Thyroid gland (tissue), 4 donors: Measurements from ENCODE around the gene ANXA8. TPM values are rescaled to one million over a fixed set of nuclear protein-coding genes. Genes with fewer than 3 reads are reported as not detected.

Experiments
- DNase-seq, 2 donors: peaks; one replicate each; pipeline ENCODE4 v3.0.0-alpha.2; 2019
- H3K27ac ChIP-seq, 3 donors: fragments of 200-600 bp; sonication (generic); 1 replicate in 2 of 3; 2 replicates in 1 of 3; pipeline ENCODE4 v1.5.1; 2016 to 2019; ENCODE audit warnings: mild to moderate bottlenecking in 1 of 3, moderate library complexity in 1 of 3
- H3K27me3 ChIP-seq: fragments of 200-600 bp; sonication (generic); one replicate; pipeline ENCODE4 v1.5.1; 2019
- H3K36me3 ChIP-seq, 2 donors: fragments of 200-600 bp; sonication (generic); one replicate each; pipeline ENCODE4 v1.5.1; 2016 to 2019
- H3K4me1 ChIP-seq, 2 donors: fragments of 200-600 bp; sonication (generic); one replicate each; pipeline ENCODE4 v1.5.1; 2017 to 2019
- H3K4me3 ChIP-seq, 3 donors: fragments of 200-600 bp; sonication (generic); replicated peaks in 1 of 3; 1 replicate in 2 of 3; 2 replicates in 1 of 3; pipeline ENCODE4 v1.5.1; 2016; ENCODE audit warnings: mild to moderate bottlenecking in 1 of 3
- H3K9me3 ChIP-seq: fragments of 200-600 bp; sonication (generic); one replicate; pipeline ENCODE4 v1.5.1; 2017
- CTCF ChIP-seq, 6 experiments: fragments of 200-600 bp in 3 of 6; fragments of 450-650 bp in 3 of 6; sonication (generic) in 3 of 6; IDR thresholded peaks; one replicate each; pipeline ENCODE4 v1.5.1; 2016 to 2019; ENCODE audit warnings: antibody characterized with exemption in 6 of 6, mild to moderate bottlenecking in 2 of 6, inconsistent platforms in 1 of 6, moderate library complexity in 1 of 6
- POLR2A ChIP-seq, 2 donors: fragments of 450-650 bp; IDR thresholded peaks; one replicate each; pipeline ENCODE4 v1.6.1; 2017; ENCODE audit warnings: antibody characterized with exemption in 2 of 2, mild to moderate bottlenecking in 2 of 2, moderate library complexity in 1 of 2
- WGBS, 2 donors: methylation state at CpG; one replicate each; pipeline ENCODE4 v1.1.5; 2017; 5-methylcytosine and 5-hydroxymethylcytosine counted together
- intact Hi-C: fragments of 100-400 bp; cut with DNase I; formaldehyde crosslinking; loops from one replicate; pipeline ENCODE4 v1.15.1; 2023
- small RNA-seq: library from RNA; depleted of rRNA; stranded (forward); fragments of <200 nt; gene quantifications from one replicate; pipeline ENCODE3, GENCODE V24; 2016
- total RNA-seq, 4 donors: library from RNA; depleted of rRNA; stranded (reverse); fragments of >200 nt; gene quantifications; one replicate each; pipeline ENCODE4 v1.2.3, GENCODE V29; 2016

Gene ANXA8
- total RNA-seq, 4 donors from 2014 or later, result 0.40 TPM; not detected in 3

- Histone ChIP-seq H3K36me3 (no peaks in the 10 kb centered on the region), H3K27ac (no peak overlapping the region), H3K9me3 (no peaks in the 10 kb centered on the region), H3K4me1 (no peaks in the 10 kb centered on the region), H3K27me3 (no peaks in the 10 kb centered on the region), H3K4me3 (no peak overlapping the region)
- 76 to 78% methylated on average over 7 to 14 of the region's 14 CpGs for WGBS, 2 donors
- no peak for TF ChIP-seq CTCF (IDR thresholded peaks at IDR 0.05)
- no peak for TF ChIP-seq POLR2A (IDR thresholded peaks at IDR 0.05)
- DNase-seq, result no peak
- intact Hi-C loops, result no loop called here
Observed at GRCh38 chr10:47420305-47421056, 63.4 kb downstream of the ANXA8 start.

GRCh38 chr10:47419421-47419820 is 64.5 kb downstream of the ANXA8 start:
- TF ChIP-seq CTCF (IDR thresholded peaks at IDR 0.05) (no peak), POLR2A (IDR thresholded peaks at IDR 0.05) (no peak)
- intact Hi-C loops, result no loop called here
- Histone ChIP-seq H3K36me3 (no peaks in the 10 kb centered on the region), H3K4me1 (no peaks in the 10 kb centered on the region), H3K27ac (no peak overlapping the region), H3K4me3 (no peak overlapping the region), H3K9me3 (no peaks in the 10 kb centered on the region), H3K27me3 (no peaks in the 10 kb centered on the region)
- 100% methylated on average over 2 of the region's 2 CpGs; no CpG with 5 or more reads in 1 of the 2 donors for WGBS, 2 donors
- DNase-seq, result no peak

- Histone ChIP-seq H3K4me3 (no peak overlapping the region), H3K36me3 (no peaks in the 10 kb centered on the region), H3K4me1 (no peaks in the 10 kb centered on the region), H3K9me3 (no peaks in the 10 kb centered on the region), H3K27me3 (no peaks in the 10 kb centered on the region), H3K27ac (no peak overlapping the region)
- TF ChIP-seq CTCF (IDR thresholded peaks at IDR 0.05) (no peak), POLR2A (IDR thresholded peaks at IDR 0.05) (no peak)
- DNase-seq, result no peak
- 78 to 93% methylated on average over 4 of the region's 4 CpGs for WGBS, 2 donors
- intact Hi-C loops, result no loop called here
Observed at GRCh38 chr10:47418966-47419365, 64.9 kb downstream of the ANXA8 start.

- Histone ChIP-seq H3K4me3 (no peak overlapping the region), H3K27ac (no peak overlapping the region), H3K36me3 (no peaks in the 10 kb centered on the region), H3K27me3 (no peaks in the 10 kb centered on the region), H3K9me3 (no peaks in the 10 kb centered on the region), H3K4me1 (no peaks in the 10 kb centered on the region)
- intact Hi-C loops, result no loop called here
- 93 to 100% methylated on average over 2 to 4 of the region's 6 CpGs for WGBS, 2 donors
- no peak for TF ChIP-seq CTCF (IDR thresholded peaks at IDR 0.05)
- no peak for TF ChIP-seq POLR2A (IDR thresholded peaks at IDR 0.05)
- DNase-seq, result no peak
Observed at GRCh38 chr10:47418321-47418720, 65.6 kb downstream of the ANXA8 start.

Small RNA genes lying within 50 kb of the gene (small RNA-seq; reads per million reads assigned to genes)
- not detected for gene AL591684.3
- not detected for gene RNA5SP312

Other genes starting within 250 kb of the ANXA8 start
- gene GDF10, start 183.9 kb downstream of the ANXA8 start, total RNA-seq, result 1 to 10 TPM; 3.6 to 9.6 (median 7.3) TPM
- gene GDF2, start 161.7 kb downstream of the ANXA8 start, total RNA-seq, result not detected
- gene RBP3, start 135.8 kb downstream of the ANXA8 start, total RNA-seq, result not detected
- under 1 TPM in 3 of 4 donors, not detected in 1; 0.24 to 0.56 (median 0.40) TPM for gene ZNF488, start 99.8 kb downstream of the ANXA8 start, total RNA-seq
- not detected for gene FAM25G, start 7.6 kb upstream of the ANXA8 start, total RNA-seq
- 10 to 100 TPM in 2 of 4 donors, 1 to 10 TPM in 2; 2.8 to 17.6 (median 11.9) TPM for gene AGAP9, start 39.5 kb upstream of the ANXA8 start, total RNA-seq